ENCODE measurements around the gene GREB1. TPM values are rescaled to one million over a fixed set of nuclear protein-coding genes. Genes with fewer than 3 reads are reported as not detected.

GREB1 gene
- total RNA-seq, 2 donors from 2014 or later = 2.4 to 13.5 TPM

DNA sequence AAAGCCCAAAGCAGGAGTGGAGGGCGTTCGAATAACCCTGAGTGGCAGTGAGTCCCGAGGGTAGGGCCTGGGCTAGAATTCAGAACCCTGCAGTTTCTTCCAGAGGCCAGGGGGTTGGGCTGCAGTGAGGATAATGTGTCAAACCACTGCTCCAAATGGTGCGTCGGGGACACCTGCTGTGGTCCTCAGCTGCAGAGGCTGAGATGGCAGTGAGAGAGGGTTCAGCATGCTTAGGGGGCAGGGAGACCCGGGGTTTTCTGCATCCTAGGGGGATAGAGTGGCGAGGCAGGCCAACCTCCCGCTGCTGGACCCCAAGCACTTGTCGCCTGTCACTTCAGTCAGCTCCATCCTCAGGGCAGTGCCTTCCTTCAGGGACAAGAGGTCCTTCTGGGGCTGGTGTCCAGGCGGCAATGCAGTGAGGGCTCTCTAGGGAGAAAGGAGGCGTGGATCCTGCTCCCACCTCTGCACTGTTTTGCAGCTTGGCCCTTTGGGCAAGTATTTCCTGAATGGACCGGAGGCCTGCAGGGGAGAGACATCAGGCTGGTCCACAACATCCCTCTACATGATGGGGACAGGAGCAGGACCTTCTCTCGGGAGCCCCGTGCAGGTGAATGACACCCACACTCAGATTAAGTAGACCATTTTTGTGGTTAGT, 144.6 kb downstream of the GREB1 start:
- no peaks in the 10 kb centered on the region for H3K36me3 ChIP-seq
- H3K4me3 ChIP-seq = no peak overlapping the region
- H3K27ac ChIP-seq = no peak overlapping the region
- no peaks in the 10 kb centered on the region for H3K27me3 ChIP-seq (replicated peaks; ENCODE audit: insufficient read depth)
- no peak for ATAC-seq (ENCODE audit: insufficient number of reproducible peaks, low FRiP score, low read depth)
- H3K9me3 ChIP-seq = no peaks in the 10 kb centered on the region
- H3K4me1 ChIP-seq (ENCODE audit: control insufficient read depth in 1 of 2, low read depth in 2 of 2) = peaks cover 0 to under 1% of the 10 kb centered on the region in 2 donors
- TF ChIP-seq, protein P1, sequence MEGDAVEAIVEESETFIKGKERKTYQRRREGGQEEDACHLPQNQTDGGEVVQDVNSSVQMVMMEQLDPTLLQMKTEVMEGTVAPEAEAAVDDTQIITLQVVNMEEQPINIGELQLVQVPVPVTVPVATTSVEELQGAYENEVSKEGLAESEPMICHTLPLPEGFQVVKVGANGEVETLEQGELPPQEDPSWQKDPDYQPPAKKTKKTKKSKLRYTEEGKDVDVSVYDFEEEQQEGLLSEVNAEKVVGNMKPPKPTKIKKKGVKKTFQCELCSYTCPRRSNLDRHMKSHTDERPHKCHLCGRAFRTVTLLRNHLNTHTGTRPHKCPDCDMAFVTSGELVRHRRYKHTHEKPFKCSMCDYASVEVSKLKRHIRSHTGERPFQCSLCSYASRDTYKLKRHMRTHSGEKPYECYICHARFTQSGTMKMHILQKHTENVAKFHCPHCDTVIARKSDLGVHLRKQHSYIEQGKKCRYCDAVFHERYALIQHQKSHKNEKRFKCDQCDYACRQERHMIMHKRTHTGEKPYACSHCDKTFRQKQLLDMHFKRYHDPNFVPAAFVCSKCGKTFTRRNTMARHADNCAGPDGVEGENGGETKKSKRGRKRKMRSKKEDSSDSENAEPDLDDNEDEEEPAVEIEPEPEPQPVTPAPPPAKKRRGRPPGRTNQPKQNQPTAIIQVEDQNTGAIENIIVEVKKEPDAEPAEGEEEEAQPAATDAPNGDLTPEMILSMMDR (IDR thresholded peaks at IDR 0.05) = no peak
- DNase-seq (ENCODE audit: low spot score) = no peak

- Histone ChIP-seq H3K36me3 (no peaks in the 10 kb centered on the region), H3K4me1 (ENCODE audit: control insufficient read depth in 1 of 2, low read depth in 2 of 2) (peaks cover 5 to 6% of the 10 kb centered on the region in 2 donors), H3K4me3 (no peak overlapping the region), H3K9me3 (no peaks in the 10 kb centered on the region), H3K27me3 (replicated peaks; ENCODE audit: insufficient read depth) (no peaks in the 10 kb centered on the region), H3K27ac (no peak overlapping the region)
- DNase-seq (ENCODE audit: low spot score) (no peak), ATAC-seq (ENCODE audit: insufficient number of reproducible peaks, low FRiP score, low read depth) (no peak)
- TF ChIP-seq, protein P1 (IDR thresholded peaks at IDR 0.05) = no peak
Observed at GRCh38 chr2:11679016-11679415, 145.2 kb downstream of the GREB1 start.

DNA sequence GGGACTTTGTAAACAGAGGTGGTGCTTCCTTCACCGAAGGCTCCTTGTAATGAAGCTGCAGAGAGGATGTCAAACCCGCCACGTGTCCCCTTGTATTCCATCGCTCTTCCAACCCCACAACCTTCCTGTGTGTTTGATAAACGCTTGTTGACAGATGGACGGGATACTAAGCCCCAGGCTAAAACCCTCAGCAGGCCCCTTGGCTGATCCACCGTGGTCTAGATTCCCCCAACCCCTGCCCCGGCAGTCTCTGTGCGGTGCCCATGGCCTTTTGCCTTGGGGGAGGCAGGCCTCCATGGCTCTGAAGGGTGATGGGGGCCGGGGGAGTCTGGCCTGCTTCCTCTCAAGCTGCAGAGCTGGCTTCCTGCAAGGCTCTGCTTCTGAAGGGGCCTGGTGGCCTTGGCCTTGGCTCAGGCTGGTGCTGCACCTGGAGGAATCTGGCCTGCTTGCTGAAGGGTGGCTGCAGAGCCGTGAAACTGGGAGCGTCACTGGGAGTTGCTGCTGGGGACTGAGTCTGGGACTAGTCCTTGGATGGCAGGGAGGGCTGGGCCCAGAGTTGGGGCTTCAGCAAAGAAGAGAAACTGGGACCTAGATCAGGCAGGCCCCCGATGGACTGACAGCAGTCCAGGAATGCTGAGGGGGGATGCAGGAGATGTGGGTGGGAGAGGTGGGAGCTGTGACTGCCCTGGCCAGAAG, 145.8 kb downstream of the GREB1 start:
- Histone ChIP-seq H3K36me3 (no peaks in the 10 kb centered on the region), H3K4me3 (no peak overlapping the region), H3K9me3 (no peaks in the 10 kb centered on the region), H3K27me3 (replicated peaks; ENCODE audit: insufficient read depth) (no peaks in the 10 kb centered on the region), H3K4me1 (ENCODE audit: control insufficient read depth in 1 of 2, low read depth in 2 of 2) (peaks cover 5 to 10% of the 10 kb centered on the region in 2 donors), H3K27ac (no peak overlapping the region)
- DNase-seq (ENCODE audit: low spot score) = no peak
- no peak for ATAC-seq (ENCODE audit: insufficient number of reproducible peaks, low FRiP score, low read depth)
- TF ChIP-seq, protein P1 (IDR thresholded peaks at IDR 0.05) = no peak

DNA sequence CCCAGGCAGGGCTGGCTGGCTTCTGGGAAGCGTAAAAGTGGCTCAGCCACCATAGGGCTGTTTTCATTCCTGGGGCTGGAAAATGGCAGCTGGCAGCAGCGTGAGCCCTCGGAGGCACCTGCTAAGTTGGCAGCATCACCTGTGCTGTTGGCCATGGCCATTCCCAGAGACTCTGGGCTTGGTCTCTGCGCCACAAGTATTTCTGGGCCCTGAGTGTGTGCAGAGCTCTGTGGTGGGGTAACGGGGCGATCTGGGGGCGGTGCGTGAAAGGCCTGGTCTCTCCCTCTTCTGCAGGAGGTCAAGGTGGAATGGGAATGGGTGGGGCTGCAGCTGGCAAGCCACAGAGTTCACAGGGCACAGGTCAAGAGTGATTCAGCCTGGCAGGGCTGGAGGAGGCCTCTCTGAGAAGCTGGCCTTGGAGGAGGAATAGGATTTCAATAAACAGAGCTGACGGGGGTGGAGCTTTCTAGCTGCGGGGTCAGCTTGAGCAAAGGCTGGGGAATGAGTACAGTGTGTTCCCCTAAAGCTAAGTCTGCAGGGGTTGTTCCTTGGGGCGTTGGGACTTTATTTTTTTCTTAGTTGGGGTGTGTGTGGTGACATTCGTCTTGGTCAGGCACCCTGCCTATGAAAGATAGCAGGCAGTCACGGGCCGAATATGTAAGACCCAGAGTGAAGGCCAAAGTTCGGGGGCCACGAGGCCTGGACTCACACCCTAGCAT, 146.5 kb downstream of the GREB1 start:
- H3K27me3 ChIP-seq (replicated peaks; ENCODE audit: insufficient read depth) = no peaks in the 10 kb centered on the region
- ATAC-seq (ENCODE audit: insufficient number of reproducible peaks, low FRiP score, low read depth) (no peak), DNase-seq (ENCODE audit: low spot score) (no peak)
- H3K9me3 ChIP-seq = no peaks in the 10 kb centered on the region
- no peaks in the 10 kb centered on the region for H3K36me3 ChIP-seq
- H3K4me1 ChIP-seq (ENCODE audit: control insufficient read depth in 1 of 2, low read depth in 2 of 2) = peaks cover 5 to 10% of the 10 kb centered on the region in 2 donors
- no peak overlapping the region for H3K4me3 ChIP-seq
- H3K27ac ChIP-seq = no peak overlapping the region
- TF ChIP-seq, protein P1 (IDR thresholded peaks at IDR 0.05) = no peak

Measured in thoracic aorta (tissue), 2 donors.